NCI-H2227 (cell line): ENCODE data around the gene INO80B.

ENCODE experiments used
- DNase-seq: peaks from one replicate; lab custom pipeline; 2025; ENCODE audit not compliant: unreplicated experiment; lab: John Stamatoyannopoulos, UW

The INO80B gene

DNA sequence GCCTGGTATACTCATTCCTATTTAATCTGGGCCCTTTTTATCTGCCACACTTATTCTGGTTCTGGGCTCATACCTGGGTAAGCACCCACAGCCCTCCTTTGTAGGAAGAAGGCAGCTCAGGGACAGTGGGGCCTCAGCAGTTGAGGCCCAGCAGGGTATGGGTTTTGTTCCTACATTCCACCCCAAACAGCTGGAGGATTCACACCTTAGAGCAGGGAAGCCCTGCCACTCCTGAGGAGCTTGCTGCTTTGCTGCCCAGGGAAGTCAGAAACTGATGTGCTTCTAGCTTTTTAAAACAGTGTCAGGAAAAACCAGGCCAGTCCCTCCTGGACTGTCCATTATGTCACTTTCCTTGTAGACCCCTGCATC, 45.7 kb downstream of the INO80B start:
- no peak for DNase-seq

DNA sequence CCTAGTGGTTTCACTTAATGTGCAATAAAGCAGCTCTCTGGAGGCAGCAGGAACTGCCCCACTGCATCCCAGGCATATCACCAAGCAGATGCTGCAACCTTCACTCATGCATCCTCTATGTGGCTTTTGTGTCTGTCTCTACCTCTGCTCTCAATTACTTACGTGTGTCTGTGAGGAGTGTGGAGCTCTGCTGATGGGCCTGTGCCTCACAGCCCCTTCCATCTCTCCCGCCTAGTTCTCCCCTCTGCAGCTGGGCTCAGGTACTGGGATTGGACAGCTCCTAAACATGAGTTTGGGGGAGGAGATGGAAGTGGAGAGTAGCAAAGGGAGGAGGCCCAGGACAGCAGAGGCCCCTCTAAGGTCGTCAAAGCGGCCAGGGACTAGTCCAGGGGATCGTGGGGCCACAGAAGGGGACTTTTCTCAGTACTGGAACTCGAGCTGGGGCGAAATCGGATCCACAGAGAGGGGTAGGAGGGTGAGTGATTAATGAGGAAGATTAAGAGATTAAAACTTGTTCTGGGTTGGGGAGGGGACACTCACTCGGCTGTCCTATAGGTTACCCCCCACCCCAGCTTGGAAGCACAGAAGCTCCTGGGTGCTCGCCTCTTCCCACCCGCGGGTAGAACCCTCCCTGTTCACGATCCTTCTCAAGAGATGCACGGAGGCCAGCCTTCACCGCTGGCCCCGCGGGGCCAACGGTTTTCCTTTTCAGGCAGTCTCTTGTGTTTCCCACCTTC, 46.6 kb downstream of the INO80B start:
- DNase-seq: no peak

DNA sequence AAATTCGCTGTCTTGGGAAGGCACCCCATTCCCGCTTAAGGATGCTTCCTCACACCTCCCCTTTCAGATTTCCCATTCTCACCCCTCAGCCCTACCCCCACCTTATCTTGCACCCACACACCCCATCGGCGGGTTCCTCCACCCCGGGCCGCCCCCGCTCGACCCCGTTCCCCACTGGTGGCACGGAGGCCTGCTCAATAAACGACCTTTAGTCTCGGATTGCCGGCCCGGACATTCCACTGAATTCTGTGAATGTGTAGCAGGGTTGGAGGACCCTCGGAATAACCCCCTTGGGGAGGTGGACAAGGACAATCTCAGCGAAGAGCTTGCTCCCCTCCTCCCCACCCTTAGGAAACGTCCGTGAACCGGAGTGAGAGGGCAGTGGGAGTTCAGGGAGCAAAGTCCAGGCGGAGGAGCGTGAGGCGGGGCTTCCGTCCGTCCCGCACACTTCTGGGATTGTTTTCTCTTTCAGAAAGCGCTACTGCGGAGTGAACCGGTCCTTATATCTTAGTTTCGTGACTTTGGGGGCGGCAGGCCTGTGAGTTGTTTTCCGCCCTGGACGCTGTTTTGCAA, 47.3 kb downstream of the INO80B start:
- DNase-seq: no peak

DNA sequence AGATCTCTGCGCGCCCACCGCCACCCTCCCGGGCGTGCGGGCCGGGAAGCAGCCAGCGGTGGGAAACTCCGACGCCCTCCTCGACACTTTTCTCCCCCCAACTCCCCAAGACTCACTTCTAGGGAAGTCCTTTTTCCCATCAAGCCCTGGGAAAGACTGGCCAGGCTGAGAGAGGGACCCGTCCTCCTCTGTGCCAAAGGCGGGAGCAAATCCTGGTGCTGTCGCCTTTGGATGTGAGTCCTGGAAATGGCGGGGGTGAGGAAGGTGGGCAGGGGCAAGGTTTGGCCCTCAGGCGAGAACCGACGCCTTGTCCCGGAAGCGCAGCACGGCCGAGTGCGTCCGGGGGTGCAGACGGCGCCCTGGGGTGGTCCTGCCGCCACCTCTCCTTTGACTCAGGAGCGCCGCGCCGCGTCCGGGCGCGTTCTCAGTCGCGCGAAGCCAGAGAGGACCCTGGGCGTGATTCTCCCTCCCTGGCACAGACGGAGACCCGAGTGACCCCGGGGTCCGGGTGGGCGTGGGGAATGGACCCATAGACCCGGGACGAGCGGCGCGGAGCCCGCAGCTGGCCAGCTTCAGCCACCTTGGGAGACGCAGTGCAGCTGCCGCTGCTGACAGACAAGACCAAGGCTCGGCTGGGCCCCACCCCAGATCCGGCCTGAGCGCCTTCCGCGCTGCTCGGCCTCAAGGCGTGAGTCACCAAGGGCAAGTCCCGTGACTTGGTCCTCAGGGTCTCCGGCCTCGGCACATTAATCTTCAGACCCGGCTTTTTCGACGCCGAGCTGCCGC, 48.0 kb downstream of the INO80B start:
- no peak for DNase-seq

DNA sequence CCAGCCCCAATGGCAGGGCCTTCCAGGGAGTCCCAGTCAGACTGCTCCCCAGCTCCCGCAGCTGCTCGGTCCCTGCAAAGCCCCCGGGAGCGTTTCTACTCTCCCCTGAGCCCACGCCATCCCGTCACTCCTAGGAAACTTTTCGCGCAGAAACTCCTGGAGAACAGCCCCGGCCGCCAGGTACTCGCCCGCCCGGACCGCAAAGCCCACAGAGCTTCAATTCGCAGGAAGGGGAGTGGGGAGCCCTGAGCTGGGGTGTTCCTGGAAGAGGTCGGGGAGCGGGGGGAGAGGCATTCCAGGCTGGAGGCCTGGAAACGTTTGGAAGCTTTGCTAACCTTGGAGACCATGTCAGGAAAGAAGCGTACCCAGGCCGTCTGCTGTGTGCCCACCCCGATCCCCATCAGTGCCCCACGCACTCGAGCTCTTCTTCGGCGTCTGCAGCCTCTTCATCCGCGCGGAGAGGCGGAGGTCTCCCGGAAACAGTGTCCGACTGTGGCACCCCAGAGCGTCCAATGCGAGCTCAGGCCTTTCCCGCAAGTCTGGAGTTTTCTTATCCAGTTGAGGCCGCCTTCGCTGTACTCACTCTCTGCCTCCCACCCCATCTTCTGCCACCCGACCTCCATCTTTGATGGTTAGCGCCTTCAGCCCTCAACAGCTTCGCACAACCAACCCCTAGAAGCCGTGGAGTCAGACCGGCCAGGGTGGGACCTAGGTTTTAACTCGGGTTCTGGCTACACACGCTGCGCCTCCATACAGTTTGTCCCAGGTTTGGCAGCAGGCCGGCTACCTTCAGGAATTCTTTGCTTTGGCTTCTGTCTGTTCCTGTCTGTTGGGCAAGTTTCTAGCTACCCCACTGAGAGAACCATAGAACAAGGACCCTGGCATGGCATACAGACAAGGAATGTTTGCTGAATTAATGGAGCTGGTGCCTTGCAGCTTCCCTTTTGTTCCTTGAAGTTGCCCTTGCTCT, 48.9 kb downstream of the INO80B start:
- no peak for DNase-seq

DNA sequence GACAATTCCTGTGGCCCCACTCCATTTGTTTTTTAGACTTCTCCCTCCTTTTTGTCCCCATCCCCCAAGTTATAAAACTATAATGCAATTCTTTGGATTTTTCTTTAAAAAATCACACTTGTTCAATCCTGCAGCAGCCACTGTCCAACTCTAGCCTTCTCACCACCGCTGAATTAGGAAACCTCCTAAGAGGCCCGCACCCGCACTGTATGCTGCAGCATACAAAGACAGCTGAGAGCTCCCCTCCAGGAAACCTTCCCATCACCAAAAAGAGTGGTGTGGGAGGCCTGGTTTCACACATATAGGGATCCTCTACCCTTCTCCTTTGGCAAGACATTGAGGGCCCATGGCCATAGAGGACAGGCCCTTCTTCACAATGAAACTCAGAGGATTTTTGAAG, 49.7 kb downstream of the INO80B start:
- no peak for DNase-seq

DNA sequence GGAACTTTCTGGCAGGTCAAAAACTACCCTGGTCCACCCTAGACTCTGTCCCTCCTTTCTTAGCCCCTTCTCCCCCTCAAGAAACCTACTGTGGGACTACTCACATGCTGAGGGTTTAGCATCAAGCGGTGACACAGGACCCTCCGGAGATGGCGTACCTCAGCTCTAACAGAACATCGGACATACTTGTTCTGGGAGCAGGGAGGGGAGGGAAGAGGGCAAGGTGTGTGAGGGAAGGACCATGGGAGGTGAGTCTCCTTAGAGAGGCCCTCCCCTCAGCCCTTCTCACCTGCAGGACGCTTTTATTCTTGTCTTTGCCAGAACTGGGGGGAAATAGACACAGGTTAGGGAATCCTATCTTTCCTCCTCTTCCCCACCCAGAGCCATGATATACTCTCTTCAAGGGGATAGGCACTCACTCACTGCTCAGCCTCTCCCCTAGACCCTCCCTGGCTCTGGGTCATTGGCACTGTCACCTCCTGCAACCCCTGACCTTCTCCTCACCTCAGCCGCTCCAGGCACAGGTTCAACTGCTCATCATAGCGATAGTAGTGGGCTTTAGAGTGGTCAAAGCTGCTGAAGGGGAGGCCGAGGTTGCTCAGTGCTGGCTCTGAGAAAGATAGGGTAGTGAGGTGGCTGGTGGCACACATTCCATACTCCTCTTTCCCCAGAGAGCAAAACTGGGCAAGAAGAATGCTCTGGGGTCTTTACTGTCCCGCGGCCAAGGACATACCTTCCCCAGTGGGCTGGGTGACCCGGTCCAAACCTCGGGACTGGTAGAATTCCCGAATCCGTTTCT, 50.8 kb downstream of the INO80B start:
- no peak for DNase-seq

DNA sequence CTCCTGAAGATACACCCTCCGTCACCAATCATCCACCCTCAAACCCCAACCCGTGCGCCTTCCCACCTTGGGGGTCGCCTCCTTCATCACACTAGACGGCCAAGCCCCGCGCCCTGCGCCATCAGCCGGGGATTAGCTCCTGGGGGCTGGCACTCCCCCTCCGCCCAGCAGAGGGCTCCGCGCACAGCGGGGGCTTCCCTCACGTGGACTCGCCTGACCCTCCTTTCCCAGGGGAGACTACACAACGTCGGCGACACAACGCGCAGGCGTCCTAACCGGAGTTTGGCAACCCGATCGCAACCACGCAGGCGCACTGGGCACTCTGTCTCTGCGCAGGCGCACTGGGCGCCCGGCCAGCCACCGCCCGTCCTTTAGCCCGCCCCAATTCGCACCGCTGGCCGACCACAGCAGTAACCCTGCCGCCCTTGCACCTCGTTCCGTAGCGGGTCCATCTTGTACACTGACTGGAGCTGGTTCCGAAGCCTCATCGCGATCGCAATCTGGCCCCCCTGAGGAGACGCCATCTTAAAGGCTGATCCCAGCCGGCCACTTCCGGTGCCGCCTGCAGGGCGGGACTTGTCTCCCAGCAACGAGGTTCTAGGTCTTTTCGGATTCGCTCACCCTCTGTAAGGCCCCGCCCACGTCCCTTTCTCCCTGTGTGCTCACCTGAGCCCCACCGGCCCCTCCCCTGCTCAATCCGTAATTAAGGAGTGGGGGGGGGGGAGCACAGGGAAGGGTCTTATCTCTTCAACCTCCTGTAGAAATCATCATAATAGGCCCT, 52.4 kb downstream of the INO80B start, which contains the start of gene PCGF1:
TSS of gene PCGF1 (minus strand) at position 551 of the 781 bp plus-strand sequence. CDS start at position 524, 27 bp downstream.
- peak; percentile 99 for DNase-seq
